Stomach (tissue), 9 donors: ENCODE results near the gene ATP6V0A4. TPM values are rescaled to one million over a fixed set of nuclear protein-coding genes. Genes with fewer than 3 reads are reported as not detected.
"Not testable (repeated sequence)": the region's sequence is repeated elsewhere in the genome, so short reads cannot be mapped to it uniquely, and the experiment has no call there.

Source experiments
- DNase-seq, 2 donors: peaks; one replicate each; pipeline versions ENCODE4 v3.0.0 to v3.0.0-alpha.2; 2013 to 2019
- H3K27ac ChIP-seq, 5 donors: fragments of 200-600 bp in 4 of 5; sonication (generic) in 4 of 5; one replicate each; pipeline ENCODE4 v1.5.1; 2013 to 2019; ENCODE audit warnings: mild to moderate bottlenecking in 1 of 5, moderate library complexity in 1 of 5
- H3K27me3 ChIP-seq, 3 donors: fragments of 200-600 bp; sonication (generic); one replicate each; pipeline ENCODE4 v1.5.1; 2017 to 2019; ENCODE audit warnings: mixed run types in 1 of 3
- H3K36me3 ChIP-seq, 4 donors: fragments of 200-600 bp; sonication (generic); 1 replicate in 3 of 4; 2 replicates in 1 of 4; pipeline ENCODE4 v1.5.1; 2016 to 2019
- H3K4me1 ChIP-seq, 4 donors: fragments of 200-600 bp; sonication (generic); one replicate each; pipeline ENCODE4 v1.5.1; 2016 to 2019
- H3K4me3 ChIP-seq, 4 donors: fragments of 200-600 bp; sonication (generic) in 3 of 4; one replicate each; pipeline ENCODE4 v1.5.1; 2016 to 2019; ENCODE audit warnings: mild to moderate bottlenecking in 1 of 4
- H3K9me3 ChIP-seq, 4 donors: fragments of 200-600 bp; sonication (generic); one replicate each; pipeline ENCODE4 v1.5.1; 2016 to 2019
- EP300 ChIP-seq: sonication (generic); formaldehyde crosslinking; IDR thresholded peaks from one replicate; pipeline ENCODE4 v1.6.1; 2017; ENCODE audit warnings: antibody characterized with exemption
- POLR2A ChIP-seq, 4 donors: fragments of 450-650 bp; IDR thresholded peaks; one replicate each; pipeline ENCODE4 v1.6.1; 2016; ENCODE audit warnings: antibody characterized with exemption in 4 of 4, control low read depth in 2 of 4, mild to moderate bottlenecking in 1 of 4, moderate library complexity in 1 of 4
- POLR2AphosphoS5 ChIP-seq, 3 donors: sonication (generic); formaldehyde crosslinking; IDR thresholded peaks; one replicate each; pipeline ENCODE4 v1.6.1; 2016; ENCODE audit warnings: antibody characterized with exemption in 3 of 3
- WGBS, 5 donors: extraction: QIAGEN DNeasy Blood & Tissue Kit in 3 of 5; methylation state at CpG; one replicate each; pipeline versions ENCODE4 v1.1.5 to v1.1.7; 2013 to 2018; 5-methylcytosine and 5-hydroxymethylcytosine counted together
- intact Hi-C: fragments of 100-400 bp; cut with DNase I; formaldehyde crosslinking; loops from one replicate; pipeline ENCODE4 v1.15.1; 2023; ENCODE audit warnings: low total_unique reads
- polyA plus RNA-seq, 3 donors: library from polyadenylated mRNA; stranded (reverse); fragments of 200-250 nt; gene quantifications; one replicate each; pipeline ENCODE4 v1.2.3, GENCODE V29; 2013
- total RNA-seq, 5 donors: library from RNA; depleted of rRNA; stranded (reverse); fragments of >200 nt; gene quantifications; one replicate each; pipeline versions ENCODE4 v1.1.0 to v1.2.3, GENCODE V29; 2014 to 2016
- TF ChIP-seq, protein P1 (sequence below), 7 experiments: fragments of 450-650 bp in 4 of 7; fragments of 200-600 bp in 3 of 7; sonication (generic) in 3 of 7; IDR thresholded peaks; one replicate each; pipeline ENCODE4 v1.5.1; 2016 to 2019; ENCODE audit warnings: antibody characterized with exemption in 7 of 7, control low read depth in 2 of 7, mild to moderate bottlenecking in 1 of 7
- donor health status: healthy with polysubstance abuse.
- donor health status: Bipolar disorder and iron deficiency.
- donor health status: healthy.

The ATP6V0A4 gene
- total and polyA plus RNA-seq, 8 donors, result 1.0 TPM; not detected in 7

- no peak overlapping the region for H3K4me3 ChIP-seq
- no peaks in the 10 kb centered on the region for H3K36me3 ChIP-seq
- 77 to 86% (median 79%) methylated on average over 5 of the region's 5 CpGs for WGBS, 5 donors
- H3K9me3 ChIP-seq, result no peaks in the 10 kb centered on the region
- H3K27me3 ChIP-seq, result no peaks in the 10 kb centered on the region
- no peaks in the 10 kb centered on the region for H3K4me1 ChIP-seq
- DNase-seq, result no peak
- intact Hi-C loops, result no loop called here
- no peak overlapping the region for H3K27ac ChIP-seq
- no peak for TF ChIP-seq EP300
- no peak for TF ChIP-seq POLR2A (IDR thresholded peaks at IDR 0.05)
- TF ChIP-seq POLR2AphosphoS5 (IDR thresholded peaks at IDR 0.05), result no peak
- TF ChIP-seq, protein P1, sequence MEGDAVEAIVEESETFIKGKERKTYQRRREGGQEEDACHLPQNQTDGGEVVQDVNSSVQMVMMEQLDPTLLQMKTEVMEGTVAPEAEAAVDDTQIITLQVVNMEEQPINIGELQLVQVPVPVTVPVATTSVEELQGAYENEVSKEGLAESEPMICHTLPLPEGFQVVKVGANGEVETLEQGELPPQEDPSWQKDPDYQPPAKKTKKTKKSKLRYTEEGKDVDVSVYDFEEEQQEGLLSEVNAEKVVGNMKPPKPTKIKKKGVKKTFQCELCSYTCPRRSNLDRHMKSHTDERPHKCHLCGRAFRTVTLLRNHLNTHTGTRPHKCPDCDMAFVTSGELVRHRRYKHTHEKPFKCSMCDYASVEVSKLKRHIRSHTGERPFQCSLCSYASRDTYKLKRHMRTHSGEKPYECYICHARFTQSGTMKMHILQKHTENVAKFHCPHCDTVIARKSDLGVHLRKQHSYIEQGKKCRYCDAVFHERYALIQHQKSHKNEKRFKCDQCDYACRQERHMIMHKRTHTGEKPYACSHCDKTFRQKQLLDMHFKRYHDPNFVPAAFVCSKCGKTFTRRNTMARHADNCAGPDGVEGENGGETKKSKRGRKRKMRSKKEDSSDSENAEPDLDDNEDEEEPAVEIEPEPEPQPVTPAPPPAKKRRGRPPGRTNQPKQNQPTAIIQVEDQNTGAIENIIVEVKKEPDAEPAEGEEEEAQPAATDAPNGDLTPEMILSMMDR (IDR thresholded peaks at IDR 0.05), result no peak
Measured at GRCh38 chr7:138691178-138691577, 106.8 kb downstream of the ATP6V0A4 start.

DNA sequence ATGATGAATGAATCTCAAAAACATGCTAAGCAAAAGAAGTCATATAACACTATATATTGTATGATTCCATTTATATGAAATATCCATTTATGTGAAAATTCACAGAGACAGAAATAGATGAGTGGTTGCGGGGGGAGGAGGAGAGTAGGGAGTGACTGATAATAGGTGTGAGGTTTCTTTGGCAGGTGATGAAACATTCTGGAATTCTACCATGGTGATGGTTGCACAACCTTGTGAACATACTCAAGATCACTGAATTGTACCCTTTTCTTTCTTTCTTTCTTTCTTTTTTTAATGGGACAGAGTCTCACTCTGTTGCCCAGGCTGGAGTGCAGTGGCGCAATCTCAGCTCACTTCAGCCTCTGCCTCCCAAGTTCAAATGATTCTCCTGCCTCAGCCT lies 107.5 kb downstream of the ATP6V0A4 start:
- TF ChIP-seq, protein P1 (IDR thresholded peaks at IDR 0.05), result no peak
- TF ChIP-seq POLR2AphosphoS5 (IDR thresholded peaks at IDR 0.05), result no peak
- 50 to 100% (median 97%) methylated on average over 2 of the region's 2 CpGs for WGBS, 5 donors

DNA sequence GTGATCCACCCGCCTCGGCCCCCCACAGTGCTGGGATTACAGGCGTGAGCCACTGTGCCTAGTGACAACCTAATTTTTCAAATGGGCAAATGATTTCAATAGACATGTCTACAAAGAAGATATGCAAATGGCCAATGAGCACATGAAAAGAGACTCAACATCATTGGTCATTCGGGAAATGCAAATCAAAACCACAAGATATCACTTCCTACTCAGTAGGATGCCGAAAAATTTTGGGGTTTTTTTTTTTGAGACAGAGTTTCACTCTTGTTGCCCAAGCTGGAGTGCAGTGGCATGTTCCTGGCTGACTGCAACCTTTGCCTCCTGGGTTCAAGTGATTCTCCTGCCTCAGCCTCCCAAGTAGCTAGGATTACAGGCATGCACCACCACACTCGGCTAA lies 110.0 kb downstream of the ATP6V0A4 start:
- DNase-seq, H3K27ac ChIP-seq, H3K36me3 ChIP-seq, H3K4me3 ChIP-seq, H3K4me1 ChIP-seq, intact Hi-C loops, H3K9me3 ChIP-seq, H3K27me3 ChIP-seq: not testable (repeated sequence)
- WGBS, 5 donors, result 86 to 92% (median 91%) methylated on average over 6 of the region's 6 CpGs

More for the DNA sequence above, 107.5 kb downstream of the ATP6V0A4 start:
- H3K4me1 ChIP-seq, result no peaks in the 10 kb centered on the region
- no peaks in the 10 kb centered on the region for H3K9me3 ChIP-seq
- H3K27me3 ChIP-seq, result no peaks in the 10 kb centered on the region
- intact Hi-C loops, result no loop called here
- no peak overlapping the region for H3K4me3 ChIP-seq
- no peak overlapping the region for H3K27ac ChIP-seq
- no peak for DNase-seq
- H3K36me3 ChIP-seq, result no peaks in the 10 kb centered on the region

- intact Hi-C loops, result no loop called here
- no peaks in the 10 kb centered on the region for H3K9me3 ChIP-seq
- H3K4me1 ChIP-seq, result no peaks in the 10 kb centered on the region
- no peak overlapping the region for H3K4me3 ChIP-seq
- no peak for DNase-seq
- no peak overlapping the region for H3K27ac ChIP-seq
- TF ChIP-seq, protein P1 (IDR thresholded peaks at IDR 0.05), result no peak
- TF ChIP-seq POLR2A (IDR thresholded peaks at IDR 0.05), result no peak
- no peak for TF ChIP-seq EP300
- TF ChIP-seq POLR2AphosphoS5 (IDR thresholded peaks at IDR 0.05), result no peak
- 59 to 69% (median 63%) methylated on average over 3 of the region's 3 CpGs for WGBS, 5 donors
- no peaks in the 10 kb centered on the region for H3K27me3 ChIP-seq
- H3K36me3 ChIP-seq, result no peaks in the 10 kb centered on the region
Measured at GRCh38 chr7:138684340-138684739, 113.7 kb downstream of the ATP6V0A4 start.

GRCh38 chr7:138679793-138680192 lies 118.2 kb downstream of the ATP6V0A4 start:
- DNase-seq, result no peak
- TF ChIP-seq EP300 (no peak), POLR2A (IDR thresholded peaks at IDR 0.05) (no peak), POLR2AphosphoS5 (IDR thresholded peaks at IDR 0.05) (no peak)
- TF ChIP-seq, protein P1 (IDR thresholded peaks at IDR 0.05), result no peak
- Histone ChIP-seq H3K4me3 (no peak overlapping the region), H3K4me1 (no peaks in the 10 kb centered on the region), H3K9me3 (no peaks in the 10 kb centered on the region), H3K27ac (no peak overlapping the region), H3K36me3 (no peaks in the 10 kb centered on the region), H3K27me3 (no peaks in the 10 kb centered on the region)
- WGBS, 5 donors, result 70 to 93% (median 89%) methylated on average over 5 of the region's 5 CpGs
- intact Hi-C loops, result no loop called here
